ENCODE data around the gene MGAT4A.
"Not testable (repeated sequence)": the region's sequence is repeated elsewhere in the genome, so short reads cannot be mapped to it uniquely, and the experiment has no call there.

Gene MGAT4A

GRCh38 chr2:98730707-98731040 is 258 bp downstream of the MGAT4A start:
- Mint-ChIP-seq H3K36me3 (peaks cover 27% of the 10 kb centered on the region), H3K27me3 (no peaks in the 10 kb centered on the region), H3K4me1 (peaks cover 70% of the 10 kb centered on the region), H3K4me3 (peak overlapping the region; percentile 82), H3K27ac (peak overlapping the region; percentile 33), H3K9me3 (peaks cover 1% of the 10 kb centered on the region)
- CTCF ChIA-PET: interaction anchor here (1.0 to 6.3 kb wide), 8 partner anchors 27 to 90 kb away, joined by 3 to 38 read pairs (median 6); no protein-coding TSS in a partner anchor
- DNase-seq: peak; percentile 78

GRCh38 chr2:98730053-98730706 is 752 bp downstream of the MGAT4A start:
- CTCF ChIA-PET: interaction anchor here (1.0 to 6.3 kb wide), 8 partner anchors 27 to 106 kb away, joined by 3 to 38 read pairs (median 4); no protein-coding TSS in a partner anchor
- H3K27ac Mint-ChIP-seq: peak overlapping the region; percentile 93
- H3K9me3 Mint-ChIP-seq: peaks cover 1% of the 10 kb centered on the region
- peaks cover 29% of the 10 kb centered on the region for H3K36me3 Mint-ChIP-seq
- peak; percentile 74 for DNase-seq
- no peaks in the 10 kb centered on the region for H3K27me3 Mint-ChIP-seq
- peak overlapping the region; percentile 82 for H3K4me3 Mint-ChIP-seq
- peaks cover 71% of the 10 kb centered on the region for H3K4me1 Mint-ChIP-seq

GRCh38 chr2:98729652-98730051 is 1.3 kb downstream of the MGAT4A start:
- CTCF ChIA-PET: interaction anchor here (0.7 to 6.3 kb wide), 8 partner anchors 28 to 106 kb away, joined by 3 to 38 read pairs (median 4); no protein-coding TSS in a partner anchor
- Mint-ChIP-seq H3K9me3 (peaks cover 1% of the 10 kb centered on the region), H3K4me3 (peak overlapping the region; percentile 82), H3K27me3 (no peaks in the 10 kb centered on the region), H3K27ac (peak overlapping the region; percentile 93), H3K4me1 (peaks cover 71% of the 10 kb centered on the region), H3K36me3 (peaks cover 35% of the 10 kb centered on the region)
- DNase-seq: no peak

DNA sequence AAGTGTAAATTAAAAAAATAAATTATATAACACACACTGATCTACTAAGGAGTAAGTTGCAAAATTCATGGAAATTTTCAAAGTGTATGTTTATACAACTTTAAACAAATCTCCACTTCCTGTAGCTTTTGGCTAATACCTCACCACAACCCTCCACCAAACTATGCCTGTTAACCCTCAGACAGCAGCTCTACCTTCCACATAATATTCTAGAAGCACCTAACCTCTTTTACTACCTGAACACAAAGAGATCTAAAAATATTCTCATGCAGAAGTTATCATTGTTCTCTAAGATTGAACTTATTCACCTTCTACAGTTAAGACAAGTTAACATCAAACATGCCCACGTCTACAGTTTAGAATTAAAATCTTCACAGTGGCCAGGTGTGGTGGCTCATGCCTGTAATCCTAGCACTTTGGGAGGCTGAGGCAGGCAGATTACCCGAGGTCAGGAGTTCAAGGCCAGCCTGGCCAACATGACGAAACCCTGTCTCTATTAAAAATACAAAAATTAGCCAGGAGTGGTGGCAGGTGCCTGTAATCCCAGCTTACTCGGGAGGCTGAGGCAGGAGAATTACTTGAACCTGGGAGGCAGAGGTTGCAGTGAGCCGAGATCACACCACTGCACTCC is 2.7 kb downstream of the MGAT4A start:
- H3K9me3 Mint-ChIP-seq, H3K27me3 Mint-ChIP-seq: not testable (repeated sequence)
- peaks cover 69% of the 10 kb centered on the region for H3K4me1 Mint-ChIP-seq
- peaks cover 45% of the 10 kb centered on the region for H3K36me3 Mint-ChIP-seq
- peak; percentile 42 for DNase-seq
- H3K4me3 Mint-ChIP-seq: peak overlapping the region; percentile 82
- peak overlapping the region; percentile 93 for H3K27ac Mint-ChIP-seq
- CTCF ChIA-PET: interaction anchor here (0.6 to 6.3 kb wide), 6 partner anchors 32 to 79 kb away, joined by 3 to 38 read pairs (median 6); no protein-coding TSS in a partner anchor

DNA sequence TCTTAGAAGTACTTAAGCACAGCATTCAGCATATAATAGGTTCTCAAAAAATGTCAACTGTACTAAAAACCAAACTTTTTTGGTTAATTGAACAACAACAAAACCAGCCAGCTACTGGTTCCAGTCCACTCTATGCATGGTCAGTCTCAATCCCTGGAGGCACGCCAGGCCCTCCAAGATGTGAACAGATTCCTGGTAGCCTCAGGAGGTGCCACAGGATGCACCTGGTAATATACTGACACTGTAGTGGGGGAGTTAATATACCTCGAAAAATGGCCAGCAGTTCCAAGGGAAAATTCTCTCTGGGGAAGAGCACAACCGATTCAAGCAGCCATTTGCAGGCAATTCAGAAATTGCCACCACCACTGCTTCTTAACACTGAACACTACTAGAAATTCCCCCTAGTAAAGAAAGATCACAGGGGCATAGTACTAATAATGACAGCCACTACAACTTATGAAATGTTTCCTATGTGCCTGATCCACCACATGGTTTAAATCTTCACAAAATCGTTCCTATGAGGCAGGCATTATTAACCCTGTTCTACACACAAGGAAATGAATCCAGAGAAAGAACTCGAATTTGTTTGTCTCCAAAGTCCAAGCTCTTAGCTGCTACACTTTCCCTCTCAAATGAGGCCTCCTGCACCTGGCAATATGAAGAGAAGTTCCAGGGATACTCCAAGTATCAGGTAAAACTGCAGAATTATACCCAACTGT is 3.4 kb downstream of the MGAT4A start:
- Mint-ChIP-seq H3K27ac (peak overlapping the region; percentile 93), H3K9me3 (no peaks in the 10 kb centered on the region), H3K36me3 (peaks cover 51% of the 10 kb centered on the region), H3K4me3 (peak overlapping the region; percentile 82), H3K4me1 (peaks cover 69% of the 10 kb centered on the region), H3K27me3 (no peaks in the 10 kb centered on the region)
- CTCF ChIA-PET: interaction anchor here (1.0 to 6.3 kb wide), 4 partner anchors 9 to 78 kb away, joined by 3 to 38 read pairs (median 7); no protein-coding TSS in a partner anchor
- no peak for DNase-seq

DNA sequence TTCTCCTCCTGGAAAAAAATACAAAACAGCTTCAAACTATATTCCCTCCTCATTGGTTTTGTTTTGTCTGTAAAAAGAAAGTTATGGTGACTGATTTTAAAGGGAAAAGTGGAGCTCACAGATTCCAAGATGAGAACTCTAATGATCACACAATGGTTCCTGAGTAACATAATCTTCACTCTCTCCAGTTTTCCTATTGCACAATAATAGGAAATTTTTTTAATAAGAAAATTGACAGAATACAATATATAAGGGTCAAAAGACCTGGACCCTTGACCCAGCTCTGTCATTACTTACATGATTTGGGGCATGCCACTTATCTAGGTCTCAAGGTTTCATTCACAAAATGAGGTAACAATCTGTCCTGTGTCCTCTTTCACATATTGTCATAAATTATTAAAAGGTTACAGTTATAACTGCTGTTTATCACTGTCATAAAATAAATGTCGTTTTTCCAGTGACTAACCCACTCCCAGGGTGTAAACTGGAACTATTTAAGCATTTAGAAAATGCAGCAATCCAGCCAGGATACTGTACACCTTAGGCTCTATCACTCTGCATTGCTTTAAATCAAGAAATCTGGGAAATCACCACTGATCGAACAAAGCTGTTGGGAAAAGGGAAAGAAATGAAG is 4.1 kb downstream of the MGAT4A start:
- H3K4me1 Mint-ChIP-seq: peaks cover 69% of the 10 kb centered on the region

DNA sequence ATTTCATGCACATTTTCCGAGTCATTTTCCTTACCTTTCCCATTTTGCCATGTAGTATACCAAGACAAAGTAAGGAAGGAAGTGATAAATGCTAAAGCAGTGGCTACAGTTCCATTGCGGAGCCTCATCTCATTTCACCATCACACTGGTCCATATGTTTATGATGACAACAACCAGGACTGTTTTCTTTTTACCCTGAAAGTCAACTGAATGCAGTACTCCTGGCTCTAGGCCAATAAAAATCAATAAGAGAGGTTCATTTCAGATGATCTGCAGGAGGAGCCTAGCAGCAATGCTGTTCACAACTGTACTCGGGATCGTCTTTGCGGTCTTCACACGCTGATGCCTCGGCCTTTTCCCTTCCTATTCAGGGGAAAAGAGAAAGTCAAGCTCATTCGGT is 4.7 kb downstream of the MGAT4A start:
- Mint-ChIP-seq H3K36me3 (peaks cover 58% of the 10 kb centered on the region), H3K9me3 (no peaks in the 10 kb centered on the region), H3K27me3 (no peaks in the 10 kb centered on the region), H3K27ac (peak overlapping the region; percentile 93), H3K4me3 (peak overlapping the region; percentile 74), H3K4me1 (peaks cover 71% of the 10 kb centered on the region)
- CTCF ChIA-PET: interaction anchor here (1.0 to 3.1 kb wide), 2 partner anchors 8 to 77 kb away, joined by 4 to 10 read pairs; no protein-coding TSS in a partner anchor
- no peak for DNase-seq

More for the DNA sequence above, 4.1 kb downstream of the MGAT4A start:
- Mint-ChIP-seq H3K36me3 (peaks cover 55% of the 10 kb centered on the region), H3K27ac (peak overlapping the region; percentile 93), H3K4me3 (peak overlapping the region; percentile 82), H3K9me3 (no peaks in the 10 kb centered on the region), H3K27me3 (no peaks in the 10 kb centered on the region)
- CTCF ChIA-PET: interaction anchor here (1.0 to 3.1 kb wide), 2 partner anchors 9 to 78 kb away, joined by 4 to 10 read pairs; no protein-coding TSS in a partner anchor
- DNase-seq: no peak

GRCh38 chr2:98720286-98720685 is 10.6 kb downstream of the MGAT4A start:
- Mint-ChIP-seq H3K27ac (no peak overlapping the region), H3K9me3 (peaks cover 9% of the 10 kb centered on the region), H3K27me3 (no peaks in the 10 kb centered on the region), H3K36me3 (peaks cover 82% of the 10 kb centered on the region), H3K4me1 (peaks cover 85% of the 10 kb centered on the region), H3K4me3 (no peak overlapping the region)
- no peak for DNase-seq
- CTCF ChIA-PET: interaction anchor here (1.2 to 1.9 kb wide), 4 partner anchors 28 to 74 kb away, joined by 3 to 6 read pairs (median 4); no protein-coding TSS in a partner anchor

DNA sequence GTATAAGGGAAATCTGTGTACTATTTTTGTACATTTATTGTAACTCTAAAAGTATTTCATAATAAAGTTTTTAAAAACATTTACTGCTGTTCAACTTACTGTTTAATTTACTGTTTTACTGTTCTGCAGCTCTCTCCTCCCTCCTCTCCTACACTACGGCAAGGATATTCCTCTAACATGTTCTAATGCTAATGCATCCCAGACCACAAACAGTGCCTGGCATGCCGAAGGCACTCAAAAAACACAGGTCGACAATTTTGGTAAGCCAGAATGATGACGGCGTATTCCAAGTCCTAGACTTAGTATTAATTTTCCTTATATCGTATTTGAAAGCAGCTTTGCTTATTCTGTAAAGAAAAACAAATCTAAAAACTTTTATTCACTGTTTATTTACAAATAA is 13.3 kb downstream of the MGAT4A start:
- Mint-ChIP-seq H3K36me3 (peaks cover 68% of the 10 kb centered on the region), H3K27me3 (no peaks in the 10 kb centered on the region), H3K27ac (peak overlapping the region; percentile 80), H3K4me3 (no peak overlapping the region), H3K9me3 (peaks cover 9% of the 10 kb centered on the region), H3K4me1 (peaks cover 83% of the 10 kb centered on the region)
- DNase-seq: no peak
- CTCF ChIA-PET: interaction anchor here (1.1 to 1.4 kb wide), 2 partner anchors 9 to 11 kb away, joined by 3 to 4 read pairs; no protein-coding TSS in a partner anchor

DNA sequence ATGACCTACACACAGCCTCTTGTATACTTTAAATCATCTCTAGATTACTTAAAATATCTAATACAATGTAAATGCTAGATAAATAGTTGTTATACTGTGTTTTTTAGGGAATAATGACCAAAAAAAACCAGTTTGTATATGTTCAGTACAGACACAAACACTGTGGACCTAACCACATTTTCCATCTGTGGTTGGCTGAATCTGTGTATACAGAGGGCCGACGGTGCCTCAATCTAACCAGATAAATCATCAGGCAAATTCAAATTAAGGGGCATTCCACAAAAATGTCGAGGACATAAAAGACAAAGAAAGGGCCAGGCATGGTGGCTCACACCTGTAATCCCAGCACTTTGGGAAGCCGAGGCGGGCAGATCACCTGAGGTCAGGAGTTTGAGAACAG is 14.1 kb downstream of the MGAT4A start:
- Mint-ChIP-seq H3K4me3 (no peak overlapping the region), H3K36me3 (peaks cover 68% of the 10 kb centered on the region), H3K27me3 (no peaks in the 10 kb centered on the region), H3K27ac (peak overlapping the region; percentile 82), H3K4me1 (peaks cover 83% of the 10 kb centered on the region), H3K9me3 (peaks cover 9% of the 10 kb centered on the region)
- CTCF ChIA-PET: no interaction called here
- DNase-seq: no peak

DNA sequence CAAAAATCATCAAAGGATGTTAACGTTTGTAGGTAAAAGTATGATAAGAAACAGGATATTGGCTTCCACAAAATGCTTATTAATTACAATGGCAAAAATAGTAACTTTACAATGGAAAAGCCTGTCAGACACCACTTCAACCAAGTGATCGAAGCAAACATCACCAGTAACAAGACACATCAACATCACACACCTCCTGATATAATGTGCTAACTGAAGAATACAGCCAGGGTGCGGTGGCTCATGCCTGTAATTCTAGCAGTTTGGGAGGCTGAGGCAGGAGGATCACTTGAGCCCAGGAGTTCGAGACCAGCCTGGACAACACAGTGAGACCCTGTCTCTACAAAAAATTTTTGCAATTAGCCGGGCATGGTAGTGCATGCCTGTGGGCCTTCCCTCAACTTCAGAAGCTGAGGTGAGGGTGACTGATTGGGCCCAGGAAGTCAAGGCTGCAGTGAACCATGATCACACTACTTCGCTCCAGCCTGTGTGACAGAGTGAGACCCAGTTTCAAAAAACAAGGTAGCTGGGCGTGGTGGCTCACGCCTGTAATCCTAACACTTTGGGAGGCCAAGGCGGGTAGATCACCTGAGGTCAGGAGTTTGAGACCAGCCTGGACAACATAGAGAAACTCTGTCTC is 15.0 kb downstream of the MGAT4A start:
- Mint-ChIP-seq H3K27ac (peak overlapping the region; percentile 82), H3K4me3 (no peak overlapping the region), H3K27me3 (no peaks in the 10 kb centered on the region), H3K4me1 (peaks cover 88% of the 10 kb centered on the region), H3K36me3 (peaks cover 70% of the 10 kb centered on the region), H3K9me3 (peaks cover 9% of the 10 kb centered on the region)
- no peak for DNase-seq
- CTCF ChIA-PET: no interaction called here

- peaks cover 66% of the 10 kb centered on the region for H3K36me3 Mint-ChIP-seq
- peaks cover 91% of the 10 kb centered on the region for H3K4me1 Mint-ChIP-seq
- no peak overlapping the region for H3K27ac Mint-ChIP-seq
- no peaks in the 10 kb centered on the region for H3K9me3 Mint-ChIP-seq
- no peak overlapping the region for H3K4me3 Mint-ChIP-seq
- CTCF ChIA-PET: no interaction called here
- H3K27me3 Mint-ChIP-seq: no peaks in the 10 kb centered on the region
- no peak for DNase-seq
Observed at GRCh38 chr2:98713332-98714015, 17.5 kb downstream of the MGAT4A start.

DNA sequence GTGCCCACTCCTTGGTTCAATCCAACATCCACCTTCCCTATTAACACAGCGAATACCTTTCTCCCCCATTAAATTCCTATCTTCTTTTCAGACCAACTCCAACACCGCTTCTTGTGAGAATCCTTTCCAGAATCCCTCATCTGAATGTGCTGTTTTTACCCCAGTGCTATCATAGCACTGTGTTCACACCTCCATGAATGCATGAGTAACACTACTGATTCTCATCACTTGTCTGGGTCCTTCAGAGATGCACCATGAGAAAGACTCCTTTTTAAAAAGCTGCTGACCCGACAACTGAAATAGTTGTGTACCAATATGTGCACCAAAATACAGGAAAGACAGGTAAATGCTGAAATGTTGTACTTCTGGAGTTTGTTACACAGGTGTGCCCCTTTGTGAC is 18.8 kb downstream of the MGAT4A start:
- H3K27ac Mint-ChIP-seq: no peak overlapping the region
- H3K27me3 Mint-ChIP-seq: no peaks in the 10 kb centered on the region
- H3K36me3 Mint-ChIP-seq: peaks cover 62% of the 10 kb centered on the region
- no peaks in the 10 kb centered on the region for H3K9me3 Mint-ChIP-seq
- H3K4me3 Mint-ChIP-seq: no peak overlapping the region
- H3K4me1 Mint-ChIP-seq: peaks cover 87% of the 10 kb centered on the region
- DNase-seq: no peak
- CTCF ChIA-PET: interaction anchor here (0.8 to 1.7 kb wide), 2 partner anchors 9 to 63 kb away, joined by 4 to 5 read pairs; no protein-coding TSS in a partner anchor

All from activated naive CD4-positive, alpha-beta T cell treated with anti-CD3 and anti-CD28 coated beads, Interleukin-2, amount 10 ng/mL, durations not matched to agents 7 days and 5 days (primary cell).